ENCODE results near the gene ATXN3L.

DNA sequence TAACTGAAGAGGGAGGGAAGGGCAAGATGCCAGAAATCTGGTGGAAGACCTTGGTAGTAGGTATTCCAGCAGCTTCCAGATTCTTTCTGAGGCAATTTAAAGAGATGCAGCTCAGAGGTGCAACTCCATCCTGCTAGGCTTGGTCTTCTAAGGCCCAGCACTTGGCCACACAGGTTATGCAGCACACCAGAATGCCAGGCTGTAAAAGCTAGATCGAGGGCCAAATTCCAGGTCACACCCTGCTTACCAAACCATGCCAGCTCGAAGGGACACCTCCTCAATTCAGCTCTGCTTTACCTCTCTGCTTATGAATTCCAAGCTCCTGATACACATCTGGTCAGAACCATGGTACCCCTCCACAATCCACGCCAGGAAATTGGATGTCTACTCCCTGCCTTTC is 19.8 kb upstream of the ATXN3L start:
- no peak for TF ChIP-seq CTCF (IDR thresholded peaks at IDR 0.05; ENCODE audit: insufficient read depth, low read length, poor library complexity, severe bottlenecking)
- TF ChIP-seq EZH2phosphoT487 (conservative IDR thresholded peaks at IDR 0.05; ENCODE audit: low read length), result no peak

All from SU-DHL-6 (cell line).